HCT116 (cell line): ENCODE results near the gene LCE7A. TPM values are rescaled to one million over a fixed set of nuclear protein-coding genes. Genes with fewer than 3 reads are reported as not detected.

Experiments
- ATAC-seq: fragments of 200-7000 bp; cut with Tn5 transposase; 2 replicates; pipeline ENCODE4 v1.9.1; 2020; ENCODE audit warnings: mild to moderate bottlenecking, moderate library complexity
- BruUV-seq: library from RNA; stranded (reverse); fragments of 400-500 nt; replicated peaks from 2 replicates; lab custom pipeline; 2021; lab: Mats Ljungman, UMichigan
- CTCF ChIA-PET: fragments of 300-600 bp; sonication (Branson Sonifier 250); formaldehyde crosslinking; loops from one replicate; lab custom pipeline; 2021; ENCODE audit warnings: antibody characterized with exemption; lab: Charles Lee
- POLR2A ChIA-PET: fragments of 300-600, 350-600 bp; sonication (Branson Sonifier 250); formaldehyde crosslinking; loops from one replicate; lab custom pipeline; 2021; ENCODE audit warnings: antibody characterized with exemption; lab: Charles Lee
- RAD21 ChIA-PET, 2 experiments: fragments of 300-600 bp; sonication (Branson Sonifier 250); formaldehyde crosslinking; loops; one replicate each; lab custom pipeline; 2023; ENCODE audit warnings: low total read pairs in 2 of 2; ENCODE audit not compliant: uncharacterized antibody in 2 of 2, unreplicated experiment in 2 of 2, low non-redundant PET in 1 of 2; lab: Charles Lee
- DNase-seq: peaks from one replicate; pipeline ENCODE4 v3.0.0-alpha.2; 2010; ENCODE audit warnings: low read depth, low spot score
- H2AFZ ChIP-seq: fragments of 200-600 bp; shearing (Covaris generic), sonication (generic); 2 replicates; pipeline ENCODE4 v1.6.1; 2017; ENCODE audit warnings: low read depth, mixed run types, mixed read lengths, antibody characterized with exemption, low read length; ENCODE audit not compliant: poor library complexity, severe bottlenecking
- H3K27ac ChIP-seq: 2 replicates; pipeline ENCODE4 v1.5.1; 2012; ENCODE audit warnings: low read depth, low read length
- H3K27me3 ChIP-seq: fragments of 200-600 bp; sonication (generic); 2 replicates; pipeline ENCODE4 v1.6.1; 2016; ENCODE audit warnings: mixed run types, low read length, mixed read lengths; ENCODE audit not compliant: insufficient read depth
- H3K36me3 ChIP-seq, 2 experiments: fragments of 200-500 bp in 1 of 2; fragments of 200-600 bp in 1 of 2; sonication (Bioruptor generic) in 1 of 2; sonication (generic) in 1 of 2; 2 replicates each; pipeline versions ENCODE4 v1.5.1 to v1.6.1; 2014 to 2016; ENCODE audit warnings: low read length in 2 of 2, inconsistent platforms in 1 of 2, mixed read lengths in 1 of 2, mixed run types in 1 of 2; ENCODE audit not compliant: insufficient read depth in 2 of 2, control insufficient read depth in 1 of 2
- H3K4me1 ChIP-seq, 2 experiments: fragments of 200-600 bp in 1 of 2; sonication (generic) in 1 of 2; 2 replicates each; pipeline versions ENCODE4 v1.5.1 to v1.6.1; 2012 to 2017; ENCODE audit warnings: low read length in 2 of 2, inconsistent platforms in 1 of 2, mild to moderate bottlenecking in 1 of 2, mixed read lengths in 1 of 2, mixed run types in 1 of 2, moderate library complexity in 1 of 2; ENCODE audit not compliant: insufficient read depth in 2 of 2, control insufficient read depth in 1 of 2
- H3K4me2 ChIP-seq: fragments of 200-600 bp; sonication (generic); 2 replicates; pipeline ENCODE4 v1.6.1; 2017; ENCODE audit warnings: mixed run types, low read length, mixed read lengths
- H3K4me3 ChIP-seq, 2 experiments: fragments of 200-600 bp in 1 of 2; sonication (generic) in 1 of 2; replicated peaks in 1 of 2; 2 replicates each; pipeline ENCODE4 v1.5.1; 2011 to 2016; ENCODE audit warnings: low read length in 2 of 2, control low read depth in 1 of 2, low read depth in 1 of 2, mild to moderate bottlenecking in 1 of 2, mixed read lengths in 1 of 2, mixed run types in 1 of 2
- H3K79me2 ChIP-seq: fragments of 200-600 bp; sonication (generic); 2 replicates; pipeline ENCODE4 v1.6.1; 2017; ENCODE audit warnings: mild to moderate bottlenecking, mixed run types, low read length, moderate library complexity, mixed read lengths; ENCODE audit not compliant: insufficient read depth
- H3K9ac ChIP-seq: fragments of 200-600 bp; sonication (generic); 2 replicates; pipeline ENCODE4 v1.6.1; 2016; ENCODE audit warnings: low read length, mixed read lengths
- H3K9me2 ChIP-seq: fragments of 200-600 bp; sonication (generic), shearing (Covaris generic); 2 replicates; pipeline ENCODE4 v1.6.1; 2017; ENCODE audit warnings: mixed run types, mild to moderate bottlenecking, moderate library complexity; ENCODE audit not compliant: insufficient read depth
- H3K9me3 ChIP-seq, 2 experiments: fragments of 200-500 bp in 1 of 2; fragments of 200-600 bp in 1 of 2; sonication (Bioruptor generic) in 1 of 2; sonication (generic) in 1 of 2; 2 replicates each; pipeline ENCODE4 v1.6.1; 2014 to 2017; ENCODE audit warnings: low read length in 2 of 2, mixed read lengths in 2 of 2, inconsistent platforms in 1 of 2, low read depth in 1 of 2, mild to moderate bottlenecking in 1 of 2, mixed run types in 1 of 2, moderate library complexity in 1 of 2; ENCODE audit not compliant: control insufficient read depth in 1 of 2, insufficient read depth in 1 of 2
- H4K20me1 ChIP-seq: fragments of 200-600 bp; sonication (generic), shearing (Covaris generic); 2 replicates; pipeline ENCODE4 v1.6.1; 2017; ENCODE audit warnings: mixed run types, mild to moderate bottlenecking, moderate library complexity; ENCODE audit not compliant: insufficient read depth
- CBX3 ChIP-seq: IDR thresholded peaks from 2 replicates; pipeline ENCODE4 v1.6.1; 2012; ENCODE audit warnings: low read depth
- CTCF ChIP-seq, 3 experiments: fragments of 200-600 bp in 1 of 3; sonication (generic) in 1 of 3; IDR thresholded peaks in 2 of 3; conservative IDR thresholded peaks in 1 of 3; 2 replicates each; pipeline ENCODE4 v1.5.1; 2012 to 2017; ENCODE audit warnings: low read depth in 2 of 3, low read length in 2 of 3, antibody characterized with exemption in 1 of 3, borderline replicate concordance in 1 of 3, control low read depth in 1 of 3, mild to moderate bottlenecking in 1 of 3, mixed read lengths in 1 of 3, mixed run types in 1 of 3, moderate library complexity in 1 of 3; ENCODE audit not compliant: insufficient read depth in 1 of 3
- EZH2 ChIP-seq: fragments of 200-600 bp; sonication (generic); IDR thresholded peaks from 2 replicates; pipeline ENCODE4 v1.6.1; 2017; ENCODE audit warnings: antibody characterized with exemption, mixed run types
- EZH2phosphoT487 ChIP-seq: fragments of 200-600 bp; IDR thresholded peaks from 2 replicates; pipeline ENCODE4 v1.6.1; 2018; ENCODE audit warnings: antibody characterized with exemption, borderline replicate concordance
- FOSL1 ChIP-seq: IDR thresholded peaks from 2 replicates; pipeline ENCODE4 v1.6.1; 2012; ENCODE audit warnings: low read depth
- MAX ChIP-seq: IDR thresholded peaks from 2 replicates; pipeline ENCODE4 v1.6.1; 2012
- REST ChIP-seq: IDR thresholded peaks from 2 replicates; pipeline ENCODE4 v1.6.1; 2012; ENCODE audit warnings: low read depth
- SIN3A ChIP-seq: IDR thresholded peaks from 2 replicates; pipeline ENCODE4 v1.6.1; 2012; ENCODE audit warnings: low read depth
- SRF ChIP-seq: IDR thresholded peaks from 2 replicates; pipeline ENCODE4 v1.6.1; 2012; ENCODE audit warnings: low read depth
- intact Hi-C: fragments of 100-400 bp; cut with micrococcal nuclease; formaldehyde crosslinking; loops from 2 replicates; pipeline ENCODE4 v1.10.0; 2022
- total RNA-seq: library from RNA; stranded (reverse); gene quantifications from one replicate; pipeline ENCODE4 v1.2.1, GENCODE V29; 2021; ENCODE audit not compliant: unreplicated experiment

LCE7A gene
- total RNA-seq, 1 experiment from 2014 or later, result not detected

- H3K9ac ChIP-seq, result no peak overlapping the region
- intact Hi-C loops, result no loop called here
- H4K20me1 ChIP-seq, result no peaks in the 10 kb centered on the region
- TF ChIP-seq SIN3A (no peak), SRF (no peak), MAX (no peak), REST (no peak), FOSL1 (no peak), EZH2 (no peak), EZH2phosphoT487 (no peak), CTCF (IDR thresholded peaks at IDR 0.05 in 2 of 3, conservative IDR thresholded peaks at IDR 0.05 in 1 of 3; ENCODE audit: borderline replicate concordance in 1 of 3, insufficient read depth in 1 of 3, low read depth in 2 of 3, low read length in 2 of 3) (no peak), CBX3 (no peak)
- H3K9me2 ChIP-seq, result no peaks in the 10 kb centered on the region
- no peaks in the 10 kb centered on the region for H3K79me2 ChIP-seq
- H2AFZ ChIP-seq, result no peak overlapping the region
- DNase-seq (no peak), ATAC-seq (no peak)
- H3K27me3 ChIP-seq, result peaks cover 35% of the 10 kb centered on the region
- H3K4me2 ChIP-seq, result no peak overlapping the region
- BruUV-seq, result no TSS peak
- no peak overlapping the region for H3K27ac ChIP-seq
- POLR2A ChIA-PET, result no interaction called here
- H3K4me3 ChIP-seq, result no peak overlapping the region
- CTCF ChIA-PET, result no interaction called here
- no peaks in the 10 kb centered on the region for H3K36me3 ChIP-seq
- H3K4me1 ChIP-seq, result no peaks in the 10 kb centered on the region
- RAD21 ChIA-PET, result no interaction called here
- no peaks in the 10 kb centered on the region for H3K9me3 ChIP-seq
Measured at GRCh38 chr1:152884506-152884905, 24.7 kb downstream of the LCE7A start.
